Germinal center (tissue), 1 donor: ENCODE results near the gene FAM78B.
A peak's percentile ranks its signal among the peaks of the same experiment; 100 is the strongest.

Experiments
- DNase-seq: peaks from one replicate; pipeline ENCODE4 v3.0.0; 2012; ENCODE audit warnings: mixed read lengths, low spot score

The FAM78B gene

GRCh38 chr1:166164646-166164994 lies 2.2 kb downstream of the FAM78B start:
- DNase-seq = no peak

- no peak for DNase-seq
Observed at GRCh38 chr1:166159656-166160055, 7.1 kb downstream of the FAM78B start.

GRCh38 chr1:166156674-166157073 lies 10.1 kb downstream of the FAM78B start:
- DNase-seq = no peak

GRCh38 chr1:166155108-166155507 lies 11.7 kb downstream of the FAM78B start:
- DNase-seq = no peak

- no peak for DNase-seq
Observed at GRCh38 chr1:166153525-166154314, 13.1 kb downstream of the FAM78B start.

GRCh38 chr1:166152978-166153377 lies 13.8 kb downstream of the FAM78B start:
- DNase-seq = no peak

- no peak for DNase-seq
Observed at GRCh38 chr1:166151804-166152203, 15.0 kb downstream of the FAM78B start.

- no peak for DNase-seq
Observed at GRCh38 chr1:166145499-166145898, 21.3 kb downstream of the FAM78B start.

- DNase-seq = no peak
Observed at GRCh38 chr1:166141969-166142368, 24.8 kb downstream of the FAM78B start.

- DNase-seq = no peak
Observed at GRCh38 chr1:166140251-166140650, 26.6 kb downstream of the FAM78B start.

GRCh38 chr1:166139735-166140134 lies 27.1 kb downstream of the FAM78B start:
- DNase-seq = no peak

- DNase-seq = no peak
Observed at GRCh38 chr1:166136699-166137401, 30.0 kb downstream of the FAM78B start.

GRCh38 chr1:166136222-166136621 lies 30.6 kb downstream of the FAM78B start:
- no peak for DNase-seq

GRCh38 chr1:166133857-166134256 lies 32.9 kb downstream of the FAM78B start:
- DNase-seq = no peak

GRCh38 chr1:166133276-166133841 lies 33.4 kb downstream of the FAM78B start:
- DNase-seq = peak; percentile 5

GRCh38 chr1:166132496-166132895 lies 34.3 kb downstream of the FAM78B start:
- DNase-seq = no peak

- no peak for DNase-seq
Observed at GRCh38 chr1:166129006-166129405, 37.8 kb downstream of the FAM78B start.

- DNase-seq = no peak
Observed at GRCh38 chr1:166128195-166128594, 38.6 kb downstream of the FAM78B start.

GRCh38 chr1:166127003-166127402 lies 39.8 kb downstream of the FAM78B start:
- DNase-seq = no peak

- DNase-seq = no peak
Observed at GRCh38 chr1:166122873-166123466, 43.8 kb downstream of the FAM78B start.

- DNase-seq = no peak
Observed at GRCh38 chr1:166121010-166121409, 45.8 kb downstream of the FAM78B start.

- no peak for DNase-seq
Observed at GRCh38 chr1:166120281-166120680, 46.5 kb downstream of the FAM78B start.

- no peak for DNase-seq
Observed at GRCh38 chr1:166119471-166119965, 47.3 kb downstream of the FAM78B start.
